ENCODE measurements around the gene WWP2.

WWP2 gene

GRCh38 chr16:69885722-69886121 lies 123.6 kb downstream of the WWP2 start:
- TF ChIP-seq SIN3A (IDR thresholded peaks at IDR 0.05; ENCODE audit: borderline replicate concordance, insufficient read depth, low read length) = no peak
- TF ChIP-seq TAF1 (IDR thresholded peaks at IDR 0.05; ENCODE audit: borderline replicate concordance, insufficient read depth, low read length) = no peak
- no peak for TF ChIP-seq FOXP2 (optimal IDR thresholded peaks at IDR 0.05; ENCODE audit: borderline replicate concordance, extremely low read depth, extremely low read length, insufficient read depth)
- TF ChIP-seq POLR2AphosphoS5 (IDR thresholded peaks at IDR 0.05; ENCODE audit: low read depth, low read length) = no peak
- no peak for TF ChIP-seq REST (IDR thresholded peaks at IDR 0.05; ENCODE audit: insufficient read depth in 1 of 2, low read depth in 2 of 2, low read length in 2 of 2)

GRCh38 chr16:69886726-69887125 lies 124.6 kb downstream of the WWP2 start:
- TF ChIP-seq SIN3A (IDR thresholded peaks at IDR 0.05; ENCODE audit: borderline replicate concordance, insufficient read depth, low read length) (no peak), TAF1 (IDR thresholded peaks at IDR 0.05; ENCODE audit: borderline replicate concordance, insufficient read depth, low read length) (no peak), REST (IDR thresholded peaks at IDR 0.05; ENCODE audit: insufficient read depth in 1 of 2, low read depth in 2 of 2, low read length in 2 of 2) (no peak), FOXP2 (optimal IDR thresholded peaks at IDR 0.05; ENCODE audit: borderline replicate concordance, extremely low read depth, extremely low read length, insufficient read depth) (no peak), POLR2AphosphoS5 (IDR thresholded peaks at IDR 0.05; ENCODE audit: low read depth, low read length) (no peak)

- no peak for TF ChIP-seq POLR2AphosphoS5 (IDR thresholded peaks at IDR 0.05; ENCODE audit: low read depth, low read length)
- no peak for TF ChIP-seq SIN3A (IDR thresholded peaks at IDR 0.05; ENCODE audit: borderline replicate concordance, insufficient read depth, low read length)
- no peak for TF ChIP-seq FOXP2 (optimal IDR thresholded peaks at IDR 0.05; ENCODE audit: borderline replicate concordance, extremely low read depth, extremely low read length, insufficient read depth)
- TF ChIP-seq TAF1 (IDR thresholded peaks at IDR 0.05; ENCODE audit: borderline replicate concordance, insufficient read depth, low read length) = no peak
- TF ChIP-seq REST (IDR thresholded peaks at IDR 0.05; ENCODE audit: insufficient read depth in 1 of 2, low read depth in 2 of 2, low read length in 2 of 2) = no peak
Observed at GRCh38 chr16:69888005-69888590, 126.0 kb downstream of the WWP2 start.

- TF ChIP-seq TAF1 (IDR thresholded peaks at IDR 0.05; ENCODE audit: borderline replicate concordance, insufficient read depth, low read length) (no peak), FOXP2 (optimal IDR thresholded peaks at IDR 0.05; ENCODE audit: borderline replicate concordance, extremely low read depth, extremely low read length, insufficient read depth) (no peak), REST (IDR thresholded peaks at IDR 0.05; ENCODE audit: insufficient read depth in 1 of 2, low read depth in 2 of 2, low read length in 2 of 2) (no peak), POLR2AphosphoS5 (IDR thresholded peaks at IDR 0.05; ENCODE audit: low read depth, low read length) (no peak), SIN3A (IDR thresholded peaks at IDR 0.05; ENCODE audit: borderline replicate concordance, insufficient read depth, low read length) (no peak)
Observed at GRCh38 chr16:69889295-69889964, 127.3 kb downstream of the WWP2 start.

Measured in PFSK-1 (cell line).